Stimulated activated naive CD8-positive, alpha-beta T cell treated with anti-CD3 and anti-CD28 coated beads, Interleukin-15, amount 100 ng/mL, for 72 hours (primary cell): ENCODE data around the gene APCS.
A peak's percentile ranks its signal among the peaks of the same experiment; 100 is the strongest.

ENCODE experiments used
- ATAC-seq: fragments of 150-1000 bp; cut with Tn5 transposase; 2 replicates; pipeline ENCODE4 v1.10.0; 2021; ENCODE audit warnings: mild to moderate bottlenecking, moderate library complexity
- DNase-seq, 2 donors: peaks; one replicate each; pipeline ENCODE4 v3.0.0; 2021 to 2022
- H3K27ac Mint-ChIP-seq, 2 donors: one replicate each; pipeline ENCODE4 v1.8.0; 2022; ENCODE audit warnings: mild to moderate bottlenecking in 2 of 2, mixed read lengths in 2 of 2, moderate library complexity in 2 of 2
- H3K27me3 Mint-ChIP-seq: one replicate; pipeline ENCODE4 v1.8.0; 2022; ENCODE audit warnings: mixed read lengths
- H3K4me1 Mint-ChIP-seq: one replicate; pipeline ENCODE4 v1.8.0; 2022; ENCODE audit warnings: mild to moderate bottlenecking, mixed read lengths
- H3K4me3 Mint-ChIP-seq, 2 donors: one replicate each; pipeline ENCODE4 v1.8.0; 2022; ENCODE audit warnings: mild to moderate bottlenecking in 2 of 2, mixed read lengths in 2 of 2, moderate library complexity in 1 of 2
- H3K9me3 Mint-ChIP-seq, 2 donors: one replicate each; pipeline ENCODE4 v1.8.0; 2022; ENCODE audit warnings: mixed read lengths in 2 of 2

APCS gene

GRCh38 chr1:159587461-159587951 is at the start of gene APCS:
APCS (plus strand) TSS chr1:159587826; CDS start chr1:159587922, 96 bp downstream.
- no peak within 1 kb of the TSS for H3K27ac Mint-ChIP-seq
- ATAC-seq (no peak), DNase-seq (no peak)
- H3K4me3 Mint-ChIP-seq: no peak within 1 kb of the TSS
- H3K27me3 Mint-ChIP-seq: peaks cover 38% of the 10 kb centered on the region
- H3K4me1 Mint-ChIP-seq: no peaks in the 10 kb centered on the region
- H3K9me3 Mint-ChIP-seq: no peaks in the 10 kb centered on the region

- H3K4me3 Mint-ChIP-seq: no peak overlapping the region
- ATAC-seq (no peak), DNase-seq (no peak)
- no peak overlapping the region for H3K27ac Mint-ChIP-seq
- no peaks in the 10 kb centered on the region for H3K4me1 Mint-ChIP-seq
- peaks cover 26% of the 10 kb centered on the region for H3K27me3 Mint-ChIP-seq
- H3K9me3 Mint-ChIP-seq: no peaks in the 10 kb centered on the region
Observed at GRCh38 chr1:159548126-159548525, 39.5 kb upstream of the APCS start.

GRCh38 chr1:159554261-159554660 is 33.4 kb upstream of the APCS start:
- Mint-ChIP-seq H3K9me3 (no peaks in the 10 kb centered on the region), H3K4me3 (no peak overlapping the region), H3K4me1 (no peaks in the 10 kb centered on the region), H3K27ac (no peak overlapping the region), H3K27me3 (peaks cover 17% of the 10 kb centered on the region)
- DNase-seq (no peak), ATAC-seq (no peak)

DNA sequence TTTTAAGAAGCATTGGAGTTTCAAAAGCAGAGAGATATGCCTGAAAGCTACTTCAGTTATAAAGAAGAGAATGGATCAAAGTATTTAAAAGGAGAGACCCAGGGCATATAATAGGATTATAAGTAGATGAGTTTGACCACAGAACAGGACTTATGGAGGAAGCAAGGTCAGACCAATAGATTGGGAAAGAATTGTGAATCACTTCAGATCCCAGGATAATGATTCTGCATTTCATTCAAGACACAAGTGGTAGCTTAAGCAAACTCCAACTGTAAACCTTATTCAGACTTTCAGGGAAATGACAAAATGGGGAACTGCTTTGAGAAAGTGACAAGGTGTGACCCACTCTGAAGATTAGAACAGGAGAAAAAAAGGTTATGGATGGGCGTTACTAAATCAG is 32.9 kb upstream of the APCS start:
- H3K4me1 Mint-ChIP-seq: no peaks in the 10 kb centered on the region
- H3K27ac Mint-ChIP-seq: no peak overlapping the region
- H3K9me3 Mint-ChIP-seq: no peaks in the 10 kb centered on the region
- H3K27me3 Mint-ChIP-seq: peaks cover 13% of the 10 kb centered on the region
- no peak overlapping the region for H3K4me3 Mint-ChIP-seq
- ATAC-seq: no peak
- DNase-seq: no peak

DNA sequence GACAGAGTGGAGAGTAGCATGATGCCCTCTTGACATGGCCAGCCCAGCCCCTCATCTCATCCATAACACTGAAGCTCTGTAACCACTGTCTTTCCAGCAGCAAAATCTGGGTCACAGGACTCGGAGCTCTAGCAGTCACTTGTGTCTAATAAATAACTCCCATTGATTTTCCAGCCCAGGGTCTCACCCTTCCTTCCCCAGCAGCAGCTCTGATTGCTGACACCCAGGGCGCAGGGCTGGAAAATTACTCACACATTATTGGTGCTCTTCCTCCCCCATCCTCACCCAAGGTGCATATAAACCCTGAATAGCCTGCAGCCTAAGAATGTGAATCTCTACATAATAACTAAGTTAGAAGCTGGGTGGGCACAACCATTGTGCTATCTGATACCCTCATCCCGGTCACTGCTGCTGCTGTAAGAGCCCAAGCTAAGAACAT is 30.7 kb upstream of the APCS start:
- Mint-ChIP-seq H3K4me1 (no peaks in the 10 kb centered on the region), H3K27me3 (no peaks in the 10 kb centered on the region), H3K4me3 (no peak overlapping the region), H3K27ac (no peak overlapping the region), H3K9me3 (no peaks in the 10 kb centered on the region)
- ATAC-seq (no peak), DNase-seq (no peak)

- ATAC-seq (no peak), DNase-seq (no peak)
- H3K27ac Mint-ChIP-seq: no peak overlapping the region
- no peaks in the 10 kb centered on the region for H3K9me3 Mint-ChIP-seq
- H3K27me3 Mint-ChIP-seq: peaks cover 5% of the 10 kb centered on the region
- no peaks in the 10 kb centered on the region for H3K4me1 Mint-ChIP-seq
- no peak overlapping the region for H3K4me3 Mint-ChIP-seq
Observed at GRCh38 chr1:159560599-159560998, 27.0 kb upstream of the APCS start.

GRCh38 chr1:159561497-159561896 is 26.1 kb upstream of the APCS start:
- Mint-ChIP-seq H3K4me1 (no peaks in the 10 kb centered on the region), H3K27me3 (peaks cover 13% of the 10 kb centered on the region), H3K4me3 (no peak overlapping the region), H3K27ac (no peak overlapping the region), H3K9me3 (no peaks in the 10 kb centered on the region)
- DNase-seq: no peak
- ATAC-seq: no peak

DNA sequence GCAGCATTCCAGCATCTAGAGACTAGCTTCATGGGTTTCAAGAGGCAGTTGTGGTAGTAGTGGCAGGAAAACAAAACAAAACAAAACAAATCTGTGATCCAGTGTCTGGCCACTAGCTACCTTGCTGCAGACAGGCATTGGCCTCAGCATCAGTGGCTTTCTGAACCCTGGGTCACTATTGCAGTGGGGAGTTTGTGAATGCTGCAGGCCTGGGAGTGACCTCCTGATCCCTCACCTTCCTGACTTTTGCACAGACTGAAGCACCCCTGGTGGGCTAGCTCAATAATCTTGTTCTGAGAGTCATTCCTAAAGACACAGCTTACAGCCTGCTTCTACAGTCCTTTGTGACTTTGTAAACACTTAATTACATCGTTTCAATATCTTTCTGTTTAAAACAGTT is 24.9 kb upstream of the APCS start:
- no peak overlapping the region for H3K27ac Mint-ChIP-seq
- no peak for ATAC-seq
- no peak for DNase-seq
- no peaks in the 10 kb centered on the region for H3K9me3 Mint-ChIP-seq
- no peaks in the 10 kb centered on the region for H3K4me1 Mint-ChIP-seq
- no peak overlapping the region for H3K4me3 Mint-ChIP-seq
- peaks cover 13% of the 10 kb centered on the region for H3K27me3 Mint-ChIP-seq

DNA sequence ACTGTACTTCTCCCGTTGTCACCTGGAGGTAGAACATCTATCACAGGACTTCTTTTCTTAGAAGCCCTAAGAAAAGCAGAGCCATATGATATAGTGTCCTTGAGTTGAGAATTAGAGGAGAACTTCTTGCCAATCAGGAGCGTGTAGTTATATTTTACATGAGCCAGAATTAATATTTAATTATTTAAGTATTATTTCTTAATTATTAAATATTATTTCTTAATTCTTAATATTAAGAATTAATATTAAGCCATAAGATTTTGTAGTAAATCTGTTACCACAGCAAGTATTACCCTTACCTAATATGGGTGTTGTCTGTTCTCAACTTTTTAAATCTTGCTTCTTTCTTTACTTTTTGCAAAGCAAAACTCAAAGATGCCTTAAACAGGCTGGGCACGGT is 10.2 kb upstream of the APCS start:
- peaks cover 8% of the 10 kb centered on the region for H3K4me1 Mint-ChIP-seq
- DNase-seq: no peak
- H3K4me3 Mint-ChIP-seq: no peak overlapping the region
- H3K9me3 Mint-ChIP-seq: peaks cover 3 to 7% of the 10 kb centered on the region in 2 donors
- ATAC-seq: no peak
- no peak overlapping the region for H3K27ac Mint-ChIP-seq
- peaks cover 35% of the 10 kb centered on the region for H3K27me3 Mint-ChIP-seq

- H3K27ac Mint-ChIP-seq: no peak overlapping the region
- DNase-seq (no peak), ATAC-seq (peak; percentile 67)
- H3K4me3 Mint-ChIP-seq: no peak overlapping the region
- no peaks in the 10 kb centered on the region for H3K9me3 Mint-ChIP-seq
- peaks cover 41% of the 10 kb centered on the region for H3K27me3 Mint-ChIP-seq
- peaks cover 8% of the 10 kb centered on the region for H3K4me1 Mint-ChIP-seq
Observed at GRCh38 chr1:159580340-159580739, 7.3 kb upstream of the APCS start.

DNA sequence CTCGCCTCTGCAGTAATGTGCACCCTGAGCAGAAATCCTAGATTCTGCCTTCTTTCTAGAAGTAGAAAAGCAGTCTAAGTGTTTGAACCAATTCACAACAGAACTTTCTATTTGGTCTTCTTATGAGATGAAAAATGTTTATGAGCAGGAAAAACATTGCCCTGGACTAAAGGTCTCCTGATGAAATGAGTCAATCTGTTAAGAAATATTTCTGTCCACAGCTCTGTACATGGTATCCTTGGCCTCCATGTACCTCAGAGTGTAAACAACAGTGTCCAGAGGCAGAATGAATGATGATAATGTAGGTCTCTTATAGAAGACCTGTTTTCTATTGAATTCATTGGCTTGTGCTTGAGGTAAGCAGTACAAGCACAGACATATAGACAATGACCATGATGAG is 6.2 kb upstream of the APCS start:
- Mint-ChIP-seq H3K27ac (no peak overlapping the region), H3K27me3 (peaks cover 41% of the 10 kb centered on the region), H3K4me1 (peaks cover 8% of the 10 kb centered on the region), H3K9me3 (no peaks in the 10 kb centered on the region), H3K4me3 (no peak overlapping the region)
- no peak for ATAC-seq
- no peak for DNase-seq

GRCh38 chr1:159584536-159584935 is 3.1 kb upstream of the APCS start:
- no peak for ATAC-seq
- Mint-ChIP-seq H3K27me3 (peaks cover 30% of the 10 kb centered on the region), H3K9me3 (no peaks in the 10 kb centered on the region), H3K27ac (no peak overlapping the region), H3K4me3 (no peak overlapping the region), H3K4me1 (peaks cover 8% of the 10 kb centered on the region)
- DNase-seq: no peak

DNA sequence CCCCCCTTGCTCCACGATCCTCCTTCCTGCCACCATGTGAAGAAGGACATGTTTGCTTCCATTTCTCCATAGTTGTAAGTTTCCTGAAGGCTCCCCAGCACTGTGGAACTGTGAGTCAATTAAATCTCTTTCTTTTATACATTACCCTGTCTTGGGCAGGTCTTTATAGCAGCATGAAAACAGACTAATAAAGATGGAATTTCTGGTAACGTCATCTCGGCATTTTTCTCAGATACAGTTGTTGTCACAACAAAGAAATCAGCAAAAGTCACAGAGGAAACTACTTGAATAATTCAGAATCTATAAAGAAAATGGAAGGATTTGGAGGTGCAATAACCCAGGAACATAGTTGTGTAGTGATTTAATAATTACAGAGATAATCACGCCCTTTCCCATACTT is 4.4 kb downstream of the APCS start:
- H3K27ac Mint-ChIP-seq: no peak overlapping the region
- no peak overlapping the region for H3K4me3 Mint-ChIP-seq
- no peaks in the 10 kb centered on the region for H3K9me3 Mint-ChIP-seq
- H3K4me1 Mint-ChIP-seq: no peaks in the 10 kb centered on the region
- ATAC-seq (no peak), DNase-seq (no peak)
- H3K27me3 Mint-ChIP-seq: peaks cover 28% of the 10 kb centered on the region

GRCh38 chr1:159594625-159595405 is 7.2 kb downstream of the APCS start:
- ATAC-seq (no peak), DNase-seq (no peak)
- Mint-ChIP-seq H3K27ac (no peak overlapping the region), H3K4me3 (no peak overlapping the region), H3K27me3 (peaks cover 46% of the 10 kb centered on the region), H3K9me3 (peaks cover 0 to 9% of the 10 kb centered on the region in 2 donors), H3K4me1 (no peaks in the 10 kb centered on the region)

DNA sequence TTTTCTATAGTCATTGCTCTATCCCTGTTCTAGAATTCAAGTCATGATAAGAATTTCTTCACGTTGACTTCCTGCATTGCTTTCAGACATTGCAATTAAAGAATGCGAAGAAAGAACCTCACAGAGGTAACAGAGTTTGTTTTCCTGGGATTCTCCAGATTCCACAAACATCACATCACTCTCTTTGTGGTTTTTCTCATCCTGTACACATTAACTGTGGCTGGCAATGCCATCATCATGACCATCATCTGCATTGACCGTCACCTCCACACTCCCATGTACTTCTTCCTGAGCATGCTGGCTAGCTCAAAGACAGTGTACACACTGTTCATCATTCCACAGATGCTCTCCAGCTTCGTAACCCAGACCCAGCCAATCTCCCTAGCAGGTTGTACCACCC is 10.6 kb downstream of the APCS start:
- Mint-ChIP-seq H3K27ac (no peak overlapping the region), H3K4me3 (no peak overlapping the region), H3K9me3 (peaks cover 0 to 9% of the 10 kb centered on the region in 2 donors), H3K27me3 (peaks cover 62% of the 10 kb centered on the region), H3K4me1 (peaks cover 6% of the 10 kb centered on the region)
- ATAC-seq: no peak
- DNase-seq: no peak

GRCh38 chr1:159600894-159601293 is 13.3 kb downstream of the APCS start:
- H3K9me3 Mint-ChIP-seq: peaks cover 12 to 14% of the 10 kb centered on the region in 2 donors
- peaks cover 43% of the 10 kb centered on the region for H3K27me3 Mint-ChIP-seq
- H3K4me1 Mint-ChIP-seq: peaks cover 6% of the 10 kb centered on the region
- H3K4me3 Mint-ChIP-seq: no peak overlapping the region
- no peak overlapping the region for H3K27ac Mint-ChIP-seq
- DNase-seq (no peak), ATAC-seq (no peak)
